Breast epithelium (tissue), 4 donors: ENCODE results near the gene ART1. TPM values are rescaled to one million over a fixed set of nuclear protein-coding genes. Genes with fewer than 3 reads are reported as not detected.
"Not testable (repeated sequence)": the region's sequence is repeated elsewhere in the genome, so short reads cannot be mapped to it uniquely, and the experiment has no call there.

Experiments used
- DNase-seq, 2 donors: peaks; one replicate each; pipeline ENCODE4 v3.0.0-alpha.2; 2019; ENCODE audit warnings: low spot score in 2 of 2
- H3K27ac ChIP-seq, 2 donors: fragments of 200-600 bp; sonication (generic) in 1 of 2; one replicate each; pipeline ENCODE4 v1.5.1; 2016 to 2019; ENCODE audit warnings: mild to moderate bottlenecking in 1 of 2
- H3K27me3 ChIP-seq, 2 donors: fragments of 200-600 bp; sonication (generic) in 1 of 2; one replicate each; pipeline versions ENCODE4 v1.5.1 to v1.6.0; 2017 to 2019; ENCODE audit warnings: control low read depth in 1 of 2, mild to moderate bottlenecking in 1 of 2
- H3K36me3 ChIP-seq: fragments of 200-600 bp; one replicate; pipeline ENCODE4 v1.5.1; 2019
- H3K4me1 ChIP-seq, 2 donors: fragments of 200-600 bp; sonication (generic); one replicate each; pipeline ENCODE4 v1.5.1; 2016 to 2019; ENCODE audit warnings: control low read depth in 1 of 2
- H3K4me3 ChIP-seq, 3 donors: fragments of 200-600 bp; sonication (generic); 1 replicate in 2 of 3; 2 replicates in 1 of 3; pipeline ENCODE4 v1.5.1; 2016 to 2019; ENCODE audit warnings: mild to moderate bottlenecking in 3 of 3, moderate library complexity in 2 of 3
- H3K9me3 ChIP-seq, 2 donors: fragments of 200-600 bp; sonication (generic) in 1 of 2; one replicate each; pipeline ENCODE4 v1.5.1; 2016 to 2019; ENCODE audit warnings: control low read depth in 1 of 2
- POLR2A ChIP-seq: fragments of 450-650 bp; IDR thresholded peaks from one replicate; pipeline ENCODE4 v1.6.1; 2016; ENCODE audit warnings: antibody characterized with exemption, mild to moderate bottlenecking, moderate library complexity
- POLR2AphosphoS5 ChIP-seq, 3 donors: sonication (generic); formaldehyde crosslinking; IDR thresholded peaks; one replicate each; pipeline ENCODE4 v1.6.1; 2017; ENCODE audit warnings: antibody characterized with exemption in 3 of 3
- intact Hi-C: fragments of 100-400 bp; cut with DNase I; formaldehyde crosslinking; loops from one replicate; pipeline ENCODE4 v1.15.1; 2023; ENCODE audit warnings: low total_unique reads
- total RNA-seq, 3 donors: library from RNA; depleted of rRNA; stranded (reverse); fragments of >200 nt; gene quantifications; one replicate each; pipeline ENCODE4 v1.1.0, GENCODE V29; 2016
- TF ChIP-seq, protein P1 (sequence below), 3 donors: fragments of 450-650 bp; IDR thresholded peaks; one replicate each; pipeline ENCODE4 v1.5.1; 2016 to 2017; ENCODE audit warnings: antibody characterized with exemption in 3 of 3, mild to moderate bottlenecking in 3 of 3, moderate library complexity in 3 of 3

ART1 gene
- total RNA-seq = not detected

DNA sequence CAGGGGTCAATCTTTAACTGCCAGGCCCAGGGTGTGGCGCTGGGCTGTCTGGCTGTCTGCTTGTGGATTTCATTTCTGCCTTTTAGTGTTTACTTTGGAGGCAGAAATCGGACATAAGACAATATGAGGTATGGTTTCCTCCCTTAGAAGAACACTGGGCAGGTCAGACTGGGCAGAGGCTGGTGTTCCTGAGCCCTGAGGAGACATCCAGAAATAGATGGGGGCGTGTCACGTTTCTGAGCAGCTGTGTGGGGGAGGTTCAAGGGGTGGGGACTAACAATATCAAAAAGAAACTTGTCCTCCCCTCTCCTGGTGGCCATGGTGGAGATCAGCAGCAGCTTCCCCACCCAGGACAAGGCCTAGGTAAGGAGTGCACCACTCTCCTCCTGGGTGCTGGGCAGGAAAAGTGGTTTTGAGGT, at the start of gene ART1:
Gene ART1 (plus strand): TSS at position 312 of the 419 bp plus-strand sequence. CDS start 14,086 bp downstream, outside the sequence.
- Histone ChIP-seq H3K27me3 (no peaks in the 10 kb centered on the region), H3K36me3 (no peaks in the 10 kb centered on the region), H3K9me3 (no peaks in the 10 kb centered on the region), H3K4me3 (no peak within 1 kb of the TSS), H3K27ac (no peak within 1 kb of the TSS), H3K4me1 (no peaks in the 10 kb centered on the region)
- DNase-seq = no peak
- intact Hi-C loops = no loop called here
- TF ChIP-seq POLR2A (no peak), POLR2AphosphoS5 (IDR thresholded peaks at IDR 0.05) (no peak)
- TF ChIP-seq, protein P1, sequence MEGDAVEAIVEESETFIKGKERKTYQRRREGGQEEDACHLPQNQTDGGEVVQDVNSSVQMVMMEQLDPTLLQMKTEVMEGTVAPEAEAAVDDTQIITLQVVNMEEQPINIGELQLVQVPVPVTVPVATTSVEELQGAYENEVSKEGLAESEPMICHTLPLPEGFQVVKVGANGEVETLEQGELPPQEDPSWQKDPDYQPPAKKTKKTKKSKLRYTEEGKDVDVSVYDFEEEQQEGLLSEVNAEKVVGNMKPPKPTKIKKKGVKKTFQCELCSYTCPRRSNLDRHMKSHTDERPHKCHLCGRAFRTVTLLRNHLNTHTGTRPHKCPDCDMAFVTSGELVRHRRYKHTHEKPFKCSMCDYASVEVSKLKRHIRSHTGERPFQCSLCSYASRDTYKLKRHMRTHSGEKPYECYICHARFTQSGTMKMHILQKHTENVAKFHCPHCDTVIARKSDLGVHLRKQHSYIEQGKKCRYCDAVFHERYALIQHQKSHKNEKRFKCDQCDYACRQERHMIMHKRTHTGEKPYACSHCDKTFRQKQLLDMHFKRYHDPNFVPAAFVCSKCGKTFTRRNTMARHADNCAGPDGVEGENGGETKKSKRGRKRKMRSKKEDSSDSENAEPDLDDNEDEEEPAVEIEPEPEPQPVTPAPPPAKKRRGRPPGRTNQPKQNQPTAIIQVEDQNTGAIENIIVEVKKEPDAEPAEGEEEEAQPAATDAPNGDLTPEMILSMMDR (IDR thresholded peaks at IDR 0.05) = no peak

- H3K27ac ChIP-seq, H3K4me1 ChIP-seq, H3K4me3 ChIP-seq, H3K36me3 ChIP-seq, DNase-seq, H3K27me3 ChIP-seq, intact Hi-C loops, H3K9me3 ChIP-seq: not testable (repeated sequence)
Observed at GRCh38 chr11:3597743-3598142, 47.2 kb upstream of the ART1 start.

DNA sequence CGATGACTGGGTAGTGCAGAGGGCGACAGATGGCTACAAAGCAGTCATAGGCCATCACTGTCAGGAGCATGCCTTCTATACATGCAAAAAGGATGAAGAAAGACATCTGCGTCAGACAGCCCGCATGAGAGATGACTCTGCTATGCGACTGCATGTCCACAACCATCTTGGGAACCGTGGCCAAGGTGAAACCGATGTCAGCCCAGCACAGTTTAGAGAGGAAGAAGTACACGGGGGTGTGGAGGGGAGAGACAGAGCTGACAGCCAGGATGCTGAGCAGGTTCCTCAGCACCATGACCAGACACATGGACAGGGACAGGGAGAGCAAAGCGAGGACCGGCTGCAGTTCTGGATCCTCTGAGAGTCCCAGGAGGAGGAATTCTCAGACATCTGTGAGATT, 44.7 kb upstream of the ART1 start:
- H3K27ac ChIP-seq, H3K9me3 ChIP-seq, H3K4me3 ChIP-seq, intact Hi-C loops, H3K4me1 ChIP-seq, H3K36me3 ChIP-seq, DNase-seq, H3K27me3 ChIP-seq: not testable (repeated sequence)

DNA sequence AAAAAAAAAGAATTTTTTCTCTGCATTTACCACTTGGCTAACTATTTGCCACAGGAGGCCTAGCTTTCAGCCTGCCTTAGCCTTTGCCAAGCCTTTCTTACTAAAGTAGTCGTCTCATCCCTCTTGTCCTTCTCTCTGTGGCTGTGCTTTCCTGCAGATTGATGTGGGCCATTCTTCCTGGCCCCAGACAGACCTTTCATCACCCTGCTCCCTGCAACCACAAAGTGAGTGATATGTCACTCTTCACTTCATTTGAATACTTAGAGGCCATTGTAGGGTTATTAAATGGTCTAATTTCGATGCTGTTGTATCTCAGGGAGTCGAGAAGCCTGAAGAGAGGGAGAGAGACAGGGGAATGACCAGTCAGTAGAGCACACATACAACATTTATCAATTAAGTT, 40.8 kb upstream of the ART1 start:
- no peak overlapping the region for H3K4me3 ChIP-seq
- TF ChIP-seq POLR2AphosphoS5 (IDR thresholded peaks at IDR 0.05) (no peak), POLR2A (no peak)
- TF ChIP-seq, protein P1 (IDR thresholded peaks at IDR 0.05) = no peak
- intact Hi-C loops = no loop called here

GRCh38 chr11:3605283-3605662, 39.7 kb upstream of the ART1 start:
- intact Hi-C loops = no loop called here
- TF ChIP-seq POLR2AphosphoS5 (IDR thresholded peaks at IDR 0.05) (no peak), POLR2A (no peak)
- H3K9me3 ChIP-seq = no peaks in the 10 kb centered on the region
- H3K27me3 ChIP-seq = no peaks in the 10 kb centered on the region
- no peak for DNase-seq
- no peak overlapping the region for H3K4me3 ChIP-seq
- no peak overlapping the region for H3K27ac ChIP-seq
- H3K36me3 ChIP-seq = no peaks in the 10 kb centered on the region
- no peaks in the 10 kb centered on the region for H3K4me1 ChIP-seq

More for the DNA sequence above, 40.8 kb upstream of the ART1 start:
- H3K4me1 ChIP-seq = no peaks in the 10 kb centered on the region
- no peaks in the 10 kb centered on the region for H3K27me3 ChIP-seq
- H3K9me3 ChIP-seq = no peaks in the 10 kb centered on the region
- no peak overlapping the region for H3K27ac ChIP-seq
- H3K36me3 ChIP-seq = no peaks in the 10 kb centered on the region
- DNase-seq = no peak

- intact Hi-C loops = no loop called here
Observed at GRCh38 chr11:3605771-3606203, 39.1 kb upstream of the ART1 start.

GRCh38 chr11:3609416-3610265, 35.3 kb upstream of the ART1 start:
- no peak overlapping the region for H3K4me3 ChIP-seq
- H3K27me3 ChIP-seq = no peaks in the 10 kb centered on the region
- TF ChIP-seq, protein P1 (IDR thresholded peaks at IDR 0.05) = peak; percentile 66 to 84 (median 81)
- no peak for TF ChIP-seq POLR2A
- DNase-seq = no peak
- no peaks in the 10 kb centered on the region for H3K36me3 ChIP-seq
- H3K4me1 ChIP-seq = no peaks in the 10 kb centered on the region
- peaks cover 0 to 3% of the 10 kb centered on the region in 2 donors for H3K9me3 ChIP-seq
- no peak overlapping the region for H3K27ac ChIP-seq
- intact Hi-C loops = no loop called here

More at GRCh38 chr11:3605771-3606203, 39.1 kb upstream of the ART1 start:
- Histone ChIP-seq H3K4me1 (no peaks in the 10 kb centered on the region), H3K36me3 (no peaks in the 10 kb centered on the region), H3K9me3 (no peaks in the 10 kb centered on the region), H3K27me3 (no peaks in the 10 kb centered on the region), H3K4me3 (no peak overlapping the region), H3K27ac (no peak overlapping the region)
- TF ChIP-seq POLR2A = no peak
- no peak for DNase-seq
